Activated T-helper 2 cell treated with anti-CD3 and anti-CD28 coated beads, Interferon-gamma antibody, Interleukin-2, Interleukin-4, amounts not matched to agents 10 μg/mL and 5 μg/mL and 100 μg/mL, durations not matched to agents 14 hours and 24 hours and 36 hours (primary cell): ENCODE results near the gene MPZ. TPM values are rescaled to one million over a fixed set of nuclear protein-coding genes. Genes with fewer than 3 reads are reported as not detected.
A peak's percentile ranks its signal among the peaks of the same experiment; 100 is the strongest.
"Not testable (repeated sequence)": the region's sequence is repeated elsewhere in the genome, so short reads cannot be mapped to it uniquely, and the experiment has no call there.

Experiments used
- DNase-seq: peaks from one replicate; pipeline ENCODE4 v3.0.0; 2021; ENCODE audit warnings: low spot score
- H3K27ac Mint-ChIP-seq: one replicate; pipeline ENCODE4 v1.8.0; 2021; ENCODE audit warnings: mixed read lengths
- H3K27me3 Mint-ChIP-seq: one replicate; pipeline ENCODE4 v1.8.0; 2021; ENCODE audit warnings: low read depth, mixed read lengths
- H3K36me3 Mint-ChIP-seq: one replicate; pipeline ENCODE4 v1.8.0; 2021; ENCODE audit warnings: low read depth, mixed read lengths
- H3K4me1 Mint-ChIP-seq: one replicate; pipeline ENCODE4 v1.8.0; 2021; ENCODE audit warnings: low read depth, mixed read lengths
- H3K4me3 Mint-ChIP-seq: one replicate; pipeline ENCODE4 v1.8.0; 2021; ENCODE audit warnings: low read depth, mild to moderate bottlenecking, moderate library complexity, mixed read lengths
- H3K9me3 Mint-ChIP-seq: one replicate; pipeline ENCODE4 v1.8.0; 2021; ENCODE audit warnings: mixed read lengths
- intact Hi-C: fragments of 100-400 bp; cut with micrococcal nuclease; formaldehyde crosslinking; loops from one replicate; pipeline ENCODE4 v1.15.1; 2023
- total RNA-seq: library from RNA; stranded (reverse); gene quantifications from 2 replicates; pipeline ENCODE4 v1.2.3, GENCODE V29; 2022

The MPZ gene
- 4.0 TPM in 2 replicates for total RNA-seq

DNA sequence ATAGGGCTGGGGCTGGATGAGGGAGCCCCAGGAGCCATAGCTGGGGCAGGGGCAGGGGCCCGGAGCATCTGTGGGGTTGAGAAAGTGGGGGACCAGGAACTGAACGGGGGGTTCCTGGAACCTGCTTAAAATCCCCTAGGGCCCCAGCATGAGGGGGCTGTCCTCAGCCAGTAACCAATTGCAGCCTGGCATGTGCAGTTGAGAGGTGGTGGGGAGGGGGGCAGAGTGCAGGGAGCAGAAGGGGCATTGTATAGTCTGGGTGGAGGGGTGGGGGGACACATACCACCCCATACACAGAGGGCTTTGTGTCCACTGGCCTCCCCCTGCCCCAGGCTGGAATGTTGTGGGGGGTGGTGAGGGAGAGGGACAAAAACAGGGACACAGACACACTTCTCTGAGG lies at the start of gene MPZ:
MPZ (minus strand) TSS at position 101 of the 400 bp plus-strand sequence; CDS start at position 38, 63 bp downstream.
- H3K4me3 Mint-ChIP-seq = no peak within 1 kb of the TSS
- H3K27ac Mint-ChIP-seq = no peak within 1 kb of the TSS
- H3K4me1 Mint-ChIP-seq = peaks cover 27% of the 10 kb centered on the region
- no peak for DNase-seq
- H3K9me3 Mint-ChIP-seq = no peaks in the 10 kb centered on the region
- intact Hi-C loops = loop anchor here (5.0 kb wide), 1 partner anchor 108 kb away; the partner anchor contains the start of gene NDUFS2
- H3K36me3 Mint-ChIP-seq = peaks cover 4% of the 10 kb centered on the region
- peaks cover 2% of the 10 kb centered on the region for H3K27me3 Mint-ChIP-seq

DNA sequence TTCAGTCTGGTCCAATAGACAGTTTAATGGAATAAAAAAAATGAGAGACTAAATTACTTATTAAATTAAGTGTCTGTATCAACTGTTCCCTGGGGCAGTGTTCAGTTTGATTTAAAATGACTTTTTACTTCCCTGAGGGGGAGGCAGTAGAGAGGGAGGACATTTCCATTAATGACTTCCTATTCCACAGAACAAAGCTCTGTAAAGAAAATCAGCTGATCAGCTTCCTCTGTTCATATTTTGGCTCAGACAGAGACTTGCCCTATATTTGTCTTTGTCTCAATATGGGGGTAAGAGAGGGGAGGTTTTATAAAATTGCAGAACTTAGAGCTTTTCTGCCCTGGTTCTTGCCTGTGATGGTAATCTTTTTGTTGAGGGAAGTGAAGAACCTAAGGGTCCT lies 49.5 kb upstream of the MPZ start:
- no peaks in the 10 kb centered on the region for H3K27me3 Mint-ChIP-seq
- intact Hi-C loops = no loop called here
- H3K36me3 Mint-ChIP-seq = peaks cover 32% of the 10 kb centered on the region
- DNase-seq = no peak
- peaks cover 9% of the 10 kb centered on the region for H3K4me1 Mint-ChIP-seq
- H3K9me3 Mint-ChIP-seq = no peaks in the 10 kb centered on the region
- no peak overlapping the region for H3K27ac Mint-ChIP-seq
- H3K4me3 Mint-ChIP-seq = no peak overlapping the region

DNA sequence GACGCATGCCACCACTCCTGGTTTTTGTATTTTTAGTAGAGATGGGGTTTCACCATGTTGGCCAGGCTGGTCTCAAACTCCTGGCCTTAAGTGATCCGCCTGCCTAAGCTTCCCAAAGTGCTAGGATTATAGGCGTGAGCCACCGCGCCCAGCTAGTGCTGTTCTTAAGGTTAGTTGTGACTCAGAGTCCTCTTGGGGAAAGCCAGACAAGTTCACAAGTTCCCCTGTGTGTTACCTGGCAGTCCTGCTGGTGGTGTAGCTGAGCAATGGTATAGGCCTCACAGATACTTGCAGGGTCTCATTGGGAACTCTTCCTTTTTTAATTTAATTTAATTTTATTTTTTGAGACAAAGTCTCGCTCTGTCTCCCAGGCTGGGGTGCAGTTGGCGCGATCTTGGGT lies 47.3 kb upstream of the MPZ start:
- Mint-ChIP-seq H3K9me3 (no peaks in the 10 kb centered on the region), H3K27me3 (no peaks in the 10 kb centered on the region), H3K4me3 (no peak overlapping the region), H3K27ac (no peak overlapping the region), H3K36me3 (peaks cover 22% of the 10 kb centered on the region), H3K4me1 (peaks cover 7% of the 10 kb centered on the region)
- DNase-seq = no peak
- intact Hi-C loops = no loop called here

DNA sequence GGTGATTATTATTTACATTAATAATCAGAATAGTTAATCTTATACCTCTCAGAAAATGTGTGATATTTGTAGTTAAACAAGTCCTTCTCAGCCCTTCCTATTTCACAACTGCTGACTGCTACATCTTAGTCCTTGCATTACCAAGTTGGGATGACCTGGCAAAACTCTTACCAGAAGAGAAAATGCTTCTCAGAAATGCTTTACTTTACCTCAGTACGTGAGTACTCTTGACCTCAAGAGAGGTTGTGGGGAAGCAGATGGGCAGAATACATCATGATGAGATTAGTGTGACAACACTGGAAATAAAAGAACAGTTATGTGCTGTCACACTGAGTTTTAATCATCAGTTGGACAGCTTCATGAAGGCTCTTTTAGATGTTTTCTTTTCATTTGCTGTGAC lies 41.7 kb upstream of the MPZ start:
- Mint-ChIP-seq H3K4me3 (no peak overlapping the region), H3K27ac (no peak overlapping the region), H3K36me3 (peaks cover 18% of the 10 kb centered on the region), H3K9me3 (no peaks in the 10 kb centered on the region), H3K27me3 (no peaks in the 10 kb centered on the region), H3K4me1 (peaks cover 1% of the 10 kb centered on the region)
- intact Hi-C loops = no loop called here
- DNase-seq = no peak

DNA sequence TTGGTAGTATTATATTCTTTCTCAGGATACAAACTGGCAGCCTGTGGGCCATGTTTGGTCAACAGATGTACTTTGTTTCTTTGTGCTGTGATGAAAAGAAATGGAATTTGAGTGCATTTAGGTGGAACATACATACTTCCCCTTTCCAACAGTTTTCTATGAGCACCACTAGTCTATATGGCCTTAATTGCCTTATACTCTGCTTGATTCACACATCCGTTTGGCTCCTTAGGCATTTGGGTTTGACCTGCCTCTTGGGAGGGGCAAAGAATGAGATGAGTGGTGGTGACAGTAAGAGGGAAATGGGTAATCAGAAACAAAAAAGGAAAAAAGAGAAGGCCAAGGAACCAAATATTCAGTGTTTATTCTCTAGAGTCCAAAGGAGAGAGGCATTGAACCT lies 40.9 kb upstream of the MPZ start:
- peaks cover 1% of the 10 kb centered on the region for H3K4me1 Mint-ChIP-seq
- H3K4me3 Mint-ChIP-seq = no peak overlapping the region
- DNase-seq = no peak
- H3K27ac Mint-ChIP-seq = no peak overlapping the region
- no peaks in the 10 kb centered on the region for H3K27me3 Mint-ChIP-seq
- peaks cover 16% of the 10 kb centered on the region for H3K36me3 Mint-ChIP-seq
- no peaks in the 10 kb centered on the region for H3K9me3 Mint-ChIP-seq
- intact Hi-C loops = no loop called here

DNA sequence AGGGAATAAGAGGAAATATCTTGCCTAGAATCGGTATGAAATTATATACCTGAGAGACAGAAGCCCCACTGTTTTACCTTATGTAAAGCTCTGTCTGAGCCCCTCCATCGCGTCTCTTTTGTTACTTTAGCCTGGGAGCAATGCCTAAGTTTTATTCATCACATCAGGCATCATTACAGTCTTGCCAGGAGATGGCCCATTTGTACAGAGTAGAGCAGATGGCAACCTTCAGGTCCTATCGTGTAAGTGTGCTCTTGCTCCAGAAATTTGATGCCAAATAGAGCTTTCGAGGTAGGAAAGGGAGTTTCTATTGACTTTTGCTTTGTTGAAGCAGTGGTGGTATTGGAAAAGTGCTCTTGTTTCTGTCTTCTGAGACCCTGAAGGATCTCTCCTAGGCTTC lies 33.1 kb upstream of the MPZ start:
- DNase-seq = no peak
- H3K4me1 Mint-ChIP-seq = peaks cover 2% of the 10 kb centered on the region
- H3K27me3 Mint-ChIP-seq = no peaks in the 10 kb centered on the region
- H3K36me3 Mint-ChIP-seq = peaks cover 40% of the 10 kb centered on the region
- H3K4me3 Mint-ChIP-seq = no peak overlapping the region
- no peak overlapping the region for H3K27ac Mint-ChIP-seq
- intact Hi-C loops = no loop called here
- no peaks in the 10 kb centered on the region for H3K9me3 Mint-ChIP-seq

DNA sequence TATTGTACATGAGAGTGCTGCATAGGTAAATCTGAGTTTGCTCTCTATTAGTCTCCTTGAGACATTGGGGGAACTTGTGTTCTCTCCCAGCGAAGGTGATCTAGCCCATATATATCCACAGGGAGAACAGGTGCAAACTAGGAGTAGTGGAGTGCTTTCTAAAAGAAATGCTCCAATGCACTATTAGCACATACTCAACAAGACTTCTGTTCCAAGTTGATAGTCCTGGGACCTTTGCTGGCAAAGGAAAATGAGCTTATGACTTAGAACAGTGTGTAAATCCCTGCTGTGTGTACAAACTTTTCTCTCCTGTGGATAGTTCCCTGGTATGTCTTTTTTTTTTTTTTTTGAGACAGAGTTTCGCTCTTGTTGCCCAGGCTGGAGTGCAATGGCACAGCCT lies 32.4 kb upstream of the MPZ start:
- H3K9me3 Mint-ChIP-seq = no peaks in the 10 kb centered on the region
- no peaks in the 10 kb centered on the region for H3K27me3 Mint-ChIP-seq
- DNase-seq = no peak
- H3K27ac Mint-ChIP-seq = no peak overlapping the region
- peaks cover 42% of the 10 kb centered on the region for H3K36me3 Mint-ChIP-seq
- H3K4me1 Mint-ChIP-seq = peaks cover 2% of the 10 kb centered on the region
- no peak overlapping the region for H3K4me3 Mint-ChIP-seq
- intact Hi-C loops = no loop called here

DNA sequence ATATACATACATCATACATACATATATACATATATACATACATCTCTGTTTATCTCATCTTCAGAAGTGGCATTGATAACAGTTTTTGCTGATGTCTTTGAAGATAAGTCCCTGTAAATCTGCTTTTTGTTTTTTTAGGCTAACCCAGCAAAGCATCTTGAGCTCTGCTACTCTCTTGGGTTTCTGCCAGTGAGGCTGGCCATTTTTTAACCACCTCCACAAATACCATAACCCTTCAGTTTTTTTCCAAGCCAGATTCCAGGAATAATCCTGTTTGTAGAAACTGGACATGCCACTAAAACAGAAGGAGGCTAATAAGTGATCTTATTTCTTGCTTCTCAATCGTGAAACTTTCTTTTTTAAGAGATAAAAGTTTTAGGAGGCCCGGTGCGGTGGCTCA lies 26.0 kb upstream of the MPZ start:
- Mint-ChIP-seq H3K27me3 (no peaks in the 10 kb centered on the region), H3K36me3 (peaks cover 47% of the 10 kb centered on the region), H3K9me3 (no peaks in the 10 kb centered on the region), H3K27ac (no peak overlapping the region), H3K4me1 (peaks cover 3% of the 10 kb centered on the region), H3K4me3 (no peak overlapping the region)
- no peak for DNase-seq
- intact Hi-C loops = no loop called here

DNA sequence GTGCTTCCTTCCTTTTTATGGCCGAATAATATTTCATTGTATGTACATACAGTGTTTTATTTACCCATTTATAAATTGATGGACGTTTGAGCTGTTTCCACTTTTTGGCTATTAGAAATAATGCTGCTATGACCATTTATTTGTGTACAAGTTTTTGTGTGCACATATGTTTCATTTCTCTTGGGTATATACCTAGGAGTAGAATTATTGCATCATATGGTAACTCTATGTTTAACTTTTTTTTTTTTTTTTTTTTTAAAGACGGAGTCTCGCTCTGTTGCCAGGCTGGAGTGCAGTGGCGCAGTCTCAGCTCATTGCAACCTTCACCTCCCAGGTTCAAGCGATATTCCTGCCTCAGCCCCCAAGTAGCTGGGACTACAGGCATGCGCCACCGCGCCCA lies 23.4 kb upstream of the MPZ start:
- Mint-ChIP-seq H3K36me3 (peaks cover 53% of the 10 kb centered on the region), H3K27ac (no peak overlapping the region), H3K9me3 (no peaks in the 10 kb centered on the region), H3K4me1 (peaks cover 3% of the 10 kb centered on the region), H3K27me3 (no peaks in the 10 kb centered on the region), H3K4me3 (no peak overlapping the region)
- DNase-seq = no peak
- intact Hi-C loops = no loop called here

DNA sequence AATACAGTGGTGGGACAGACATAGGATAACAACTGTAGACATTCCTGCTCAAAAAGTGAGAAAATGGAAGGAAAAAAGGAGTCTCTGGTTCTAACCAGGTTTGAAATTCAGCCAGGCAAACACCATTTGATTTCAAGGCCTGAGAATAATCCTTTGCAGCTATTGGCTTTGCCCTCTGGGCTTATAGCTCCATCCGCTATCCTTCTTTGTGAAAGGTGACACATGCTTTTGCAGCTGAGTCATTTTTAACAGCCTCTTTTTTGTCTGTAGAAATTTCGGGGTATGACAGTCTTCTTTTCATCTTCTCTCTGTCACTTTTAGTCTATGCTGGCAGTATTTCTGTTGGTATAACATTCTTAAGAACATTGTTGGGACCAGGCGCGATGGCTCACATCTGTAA lies 20.6 kb upstream of the MPZ start:
- H3K36me3 Mint-ChIP-seq = peaks cover 61% of the 10 kb centered on the region
- no peak overlapping the region for H3K4me3 Mint-ChIP-seq
- H3K4me1 Mint-ChIP-seq = peaks cover 3% of the 10 kb centered on the region
- DNase-seq = no peak
- no peaks in the 10 kb centered on the region for H3K9me3 Mint-ChIP-seq
- intact Hi-C loops = no loop called here
- no peak overlapping the region for H3K27ac Mint-ChIP-seq
- no peaks in the 10 kb centered on the region for H3K27me3 Mint-ChIP-seq

DNA sequence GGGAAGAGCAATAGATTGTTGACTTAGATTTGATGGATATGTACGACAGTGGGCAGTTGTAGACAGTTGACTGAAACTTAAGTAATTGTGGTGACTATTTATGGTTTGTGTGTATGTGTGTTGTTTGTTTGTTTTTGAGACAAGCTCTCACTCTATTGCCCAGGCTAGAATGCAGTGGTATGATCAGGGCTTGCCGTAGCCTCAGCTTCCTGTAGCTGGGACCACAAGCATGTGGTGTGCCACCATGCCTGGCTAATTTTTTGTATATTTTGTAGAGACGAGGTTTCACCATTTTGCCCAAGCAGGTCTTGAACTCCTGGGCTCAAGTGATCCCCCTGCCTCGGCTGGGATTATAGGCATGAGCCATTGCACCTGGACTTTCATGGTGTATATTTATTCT lies 14.3 kb upstream of the MPZ start:
- H3K27ac Mint-ChIP-seq = no peak overlapping the region
- no peak for DNase-seq
- H3K9me3 Mint-ChIP-seq = no peaks in the 10 kb centered on the region
- H3K4me1 Mint-ChIP-seq = peaks cover 7% of the 10 kb centered on the region
- no peaks in the 10 kb centered on the region for H3K27me3 Mint-ChIP-seq
- H3K4me3 Mint-ChIP-seq = no peak overlapping the region
- peaks cover 33% of the 10 kb centered on the region for H3K36me3 Mint-ChIP-seq
- intact Hi-C loops = no loop called here

DNA sequence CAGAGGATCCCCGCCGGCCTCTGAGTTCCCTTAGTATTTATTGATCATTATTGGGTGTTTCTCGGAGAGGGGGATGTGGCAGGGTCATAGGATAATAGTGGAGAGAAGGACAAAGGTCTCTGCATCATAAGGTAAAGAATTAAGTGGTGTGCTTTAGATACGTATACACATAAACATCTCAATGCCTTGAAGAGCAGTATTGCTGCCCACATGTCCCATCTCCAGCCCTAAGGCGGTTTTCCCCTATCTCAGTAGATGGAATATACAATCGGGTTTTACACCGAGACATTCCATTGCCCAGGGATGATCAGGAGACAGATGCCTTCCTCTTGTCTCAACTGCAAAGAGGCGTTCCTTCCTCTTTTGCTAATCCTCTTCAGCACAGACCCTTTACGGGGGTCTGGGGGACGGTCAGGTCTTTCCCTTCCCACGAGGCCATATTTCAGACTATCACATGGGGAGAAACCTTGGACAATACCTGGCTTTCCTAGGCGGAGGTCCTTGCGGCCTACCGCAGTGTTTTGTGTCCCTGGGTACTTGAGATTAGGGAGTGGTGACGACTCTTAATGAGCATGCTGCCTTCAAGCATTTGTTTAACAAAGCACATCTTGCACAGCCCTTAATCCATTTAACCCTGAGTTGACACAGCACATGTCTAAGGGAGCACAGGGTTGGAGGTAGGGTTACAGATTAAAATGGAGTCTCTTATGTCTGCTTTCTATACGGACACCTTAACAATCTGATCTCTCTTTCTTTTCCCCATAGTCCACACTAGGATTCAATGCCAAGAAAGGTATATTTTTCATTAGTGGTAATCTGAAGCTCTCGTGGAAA lies 6.3 kb upstream of the MPZ start:
- DNase-seq, H3K27ac Mint-ChIP-seq, H3K36me3 Mint-ChIP-seq, H3K9me3 Mint-ChIP-seq, H3K27me3 Mint-ChIP-seq: not testable (repeated sequence)
- intact Hi-C loops = loop anchor here (2.0 kb wide), 1 partner anchor 89 kb away; the partner anchor contains the start of gene TOMM40L
- Mint-ChIP-seq H3K4me1 (peaks cover 29% of the 10 kb centered on the region), H3K4me3 (peak overlapping the region; percentile 98)

DNA sequence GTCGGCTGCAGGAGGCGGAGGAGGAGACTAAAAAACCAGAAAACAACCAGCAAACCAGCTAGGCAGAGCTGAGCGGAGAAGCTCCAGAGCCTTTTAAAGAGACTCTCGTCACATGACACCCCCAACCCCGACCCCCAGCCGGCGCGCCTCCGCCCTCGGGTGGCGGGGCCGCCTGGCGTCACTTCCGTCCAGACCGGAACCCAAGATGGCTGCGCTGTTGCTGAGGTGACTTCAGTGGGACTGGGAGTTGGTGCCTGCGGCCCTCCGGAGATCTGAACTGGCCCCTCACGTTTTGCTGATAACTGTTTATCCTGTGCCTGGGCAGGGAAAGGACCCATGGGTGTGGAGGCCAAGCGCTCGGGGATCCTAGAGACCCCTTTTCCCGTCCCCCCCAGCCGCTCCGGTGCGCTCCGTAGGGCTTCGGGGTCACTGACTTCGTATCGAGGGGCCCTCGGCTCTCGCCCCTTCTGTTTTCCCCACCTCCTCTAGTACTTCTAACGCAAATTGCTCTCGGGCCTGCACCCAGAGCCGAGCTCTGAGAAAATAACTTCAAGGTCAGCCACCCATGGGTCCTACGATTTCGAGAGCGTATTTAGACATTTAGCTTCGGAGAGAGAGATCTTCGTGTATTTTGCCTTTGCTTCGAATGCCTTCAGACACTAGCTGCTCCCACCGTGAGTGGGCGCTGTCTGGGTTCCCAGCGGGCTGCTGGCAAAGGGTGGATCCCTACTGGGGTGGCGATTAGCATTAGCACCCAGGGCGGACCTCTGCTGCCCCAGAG lies 4.6 kb upstream of the MPZ start, which contains the start of gene SDHC:
SDHC (plus strand) TSS at position 181 of the 781 bp plus-strand sequence; CDS start at position 206, 25 bp downstream.
- Mint-ChIP-seq H3K27ac (peak within 1 kb of the TSS; percentile 93), H3K36me3 (peaks cover 3% of the 10 kb centered on the region), H3K9me3 (no peaks in the 10 kb centered on the region), H3K4me1 (peaks cover 25% of the 10 kb centered on the region), H3K4me3 (peak within 1 kb of the TSS; percentile 98), H3K27me3 (peaks cover 2% of the 10 kb centered on the region)
- intact Hi-C loops = loop anchor here (1.0 to 2.0 kb wide), 2 partner anchors 8 to 88 kb away; partner anchors contain the start of gene TOMM40L
- peak; percentile 85 for DNase-seq
